K562 (cell line): ENCODE measurements around the gene BMS1. TPM values are rescaled to one million over a fixed set of nuclear protein-coding genes. Genes with fewer than 3 reads are reported as not detected.
A peak's percentile ranks its signal among the peaks of the same experiment; 100 is the strongest.

Source experiments
- CHCHD3 ChIP-seq: fragments of 250-450 bp; sonication (Bioruptor Pico); IDR thresholded peaks from 2 replicates; pipeline ENCODE4 v2.1.2; 2022; ENCODE audit warnings: mild to moderate bottlenecking
- DMBX1 ChIP-seq: fragments of 250-450 bp; sonication (Bioruptor Pico); IDR thresholded peaks from 2 replicates; pipeline ENCODE4 v1.8.0; 2022; ENCODE audit warnings: inconsistent platforms, mild to moderate bottlenecking, moderate library complexity, borderline replicate concordance
- E2F5 ChIP-seq: sonication (generic); formaldehyde crosslinking; IDR thresholded peaks from 2 replicates; pipeline ENCODE4 v1.8.0; 2022; ENCODE audit warnings: mild to moderate bottlenecking, missing genetic modification reagents
- ELF4 ChIP-seq: fragments of 450-650 bp; formaldehyde crosslinking; IDR thresholded peaks from 2 replicates; pipeline ENCODE4 v1.4.0; 2022; ENCODE audit warnings: missing genetic modification characterization
- ETV5 ChIP-seq: sonication (generic); formaldehyde crosslinking; IDR thresholded peaks from 2 replicates; pipeline ENCODE4 v1.4.0; 2020; ENCODE audit warnings: low read depth, mild to moderate bottlenecking, missing genetic modification reagents
- FOS ChIP-seq: IDR thresholded peaks from 3 replicates; pipeline ENCODE4 v1.6.1; 2011; ENCODE audit not compliant: insufficient read length; ENCODE audit errors: extremely low read depth
- FOXK2 ChIP-seq, 2 experiments: fragments of 450-650 bp; IDR thresholded peaks in 1 of 2; conservative IDR thresholded peaks in 1 of 2; 2 replicates each; pipeline ENCODE4 v1.6.1; 2016; ENCODE audit warnings: low read depth in 2 of 2, mild to moderate bottlenecking in 1 of 2
- GATAD2B ChIP-seq: fragments of 450-650 bp; IDR thresholded peaks from 2 replicates; pipeline ENCODE4 v1.6.1; 2017; ENCODE audit warnings: mild to moderate bottlenecking, borderline replicate concordance
- HLTF ChIP-seq: fragments of 450-650 bp; IDR thresholded peaks from 2 replicates; pipeline ENCODE4 v1.6.1; 2016
- L3MBTL2 ChIP-seq: fragments of 450-650 bp; IDR thresholded peaks from 2 replicates; pipeline ENCODE4 v1.6.1; 2016; ENCODE audit warnings: mild to moderate bottlenecking, moderate library complexity
- NFIC ChIP-seq: fragments of 450-650 bp; IDR thresholded peaks from 2 replicates; pipeline ENCODE4 v1.6.1; 2017; ENCODE audit warnings: mild to moderate bottlenecking, inconsistent platforms
- RBM25 ChIP-seq: fragments of 200-400 bp; formaldehyde crosslinking; IDR thresholded peaks from 2 replicates; pipeline ENCODE4 v1.6.1; 2018; ENCODE audit warnings: low read length, low read depth, moderate library complexity; ENCODE audit not compliant: severe bottlenecking
- RHOXF2B ChIP-seq: fragments of 250-450 bp; sonication (Bioruptor Pico); conservative IDR thresholded peaks from 2 replicates; pipeline ENCODE4 v1.5.1; 2021
- VEZF1 ChIP-seq: fragments of 200-800 bp; sonication (Bioruptor generic); IDR thresholded peaks from 2 replicates; pipeline ENCODE4 v1.6.1; 2017; ENCODE audit warnings: missing genetic modification characterization, missing compliant biosample characterization
- ZNF197 ChIP-seq: fragments of 200-800 bp; sonication (Bioruptor generic); IDR thresholded peaks from 2 replicates; pipeline ENCODE4 v1.6.1; 2016; ENCODE audit warnings: low read depth, missing genetic modification characterization, missing compliant biosample characterization
- ZNF778 ChIP-seq: fragments of 450-650 bp; formaldehyde crosslinking; IDR thresholded peaks from 2 replicates; pipeline ENCODE4 v1.4.0; 2020; ENCODE audit warnings: mild to moderate bottlenecking, moderate library complexity
- polyA plus RNA-seq, 8 experiments: library from polyadenylated mRNA; depleted of rRNA in 4 of 8; stranded (reverse) in 5 of 8; unstranded in 3 of 8; fragments of >200 nt; fragmentation: Nextera tagmentation in 2 of 8; fragmentation: Illumina TruSeq in 1 of 8; extraction: Ambion mirVana in 2 of 8; extraction: Trizol in 1 of 8; gene quantifications; 2 replicates each; pipeline versions ENCODE4 v1.2.1 to v1.2.3, GENCODE V29; 2011 to 2014; ENCODE audit warnings: inconsistent platforms in 1 of 8, missing spikeins in 1 of 8
- total RNA-seq, 7 experiments: library from RNA; depleted of rRNA in 6 of 7; stranded (reverse); fragments of >200 nt in 6 of 7; fragmentation: Illumina TruSeq in 2 of 7; extraction: Trizol in 2 of 7; gene quantifications; 2 replicates each; pipeline versions ENCODE4 v1.2.1 to v1.2.3, GENCODE V29; 2011 to 2021; ENCODE audit warnings: low replicate concordance in 1 of 7
- TF ChIP-seq, protein P1 (sequence below), 2 experiments: fragments of 450-650 bp; conservative IDR thresholded peaks; 2 replicates each; pipeline ENCODE4 v1.6.1; 2017; ENCODE audit warnings: mild to moderate bottlenecking in 2 of 2, moderate library complexity in 2 of 2
- TF ChIP-seq, protein P2 (sequence below): fragments of 250-450 bp; sonication (Bioruptor Pico); IDR thresholded peaks from 2 replicates; pipeline ENCODE4 v1.8.0; 2022; ENCODE audit warnings: inconsistent platforms, mild to moderate bottlenecking, moderate library complexity, borderline replicate concordance
- TF ChIP-seq, protein P3 (sequence below): fragments of 250-450 bp; sonication (Bioruptor Pico); IDR thresholded peaks from 2 replicates; pipeline ENCODE4 v1.8.0; 2021; ENCODE audit warnings: moderate library complexity, mild to moderate bottlenecking, inconsistent platforms
- TF ChIP-seq, protein P4 (sequence below): IDR thresholded peaks from 3 replicates; pipeline ENCODE4 v1.6.1; 2011; ENCODE audit warnings: borderline replicate concordance, mild to moderate bottlenecking, moderate library complexity; ENCODE audit not compliant: insufficient read length; ENCODE audit errors: extremely low read depth

Gene BMS1
- total and polyA plus RNA-seq, 9 of the 15 experiments (the other 6 are each of a cell fraction or from before 2014, with no cell fraction given), result 11.1 to 46.9 (median 32.7) TPM

DNA sequence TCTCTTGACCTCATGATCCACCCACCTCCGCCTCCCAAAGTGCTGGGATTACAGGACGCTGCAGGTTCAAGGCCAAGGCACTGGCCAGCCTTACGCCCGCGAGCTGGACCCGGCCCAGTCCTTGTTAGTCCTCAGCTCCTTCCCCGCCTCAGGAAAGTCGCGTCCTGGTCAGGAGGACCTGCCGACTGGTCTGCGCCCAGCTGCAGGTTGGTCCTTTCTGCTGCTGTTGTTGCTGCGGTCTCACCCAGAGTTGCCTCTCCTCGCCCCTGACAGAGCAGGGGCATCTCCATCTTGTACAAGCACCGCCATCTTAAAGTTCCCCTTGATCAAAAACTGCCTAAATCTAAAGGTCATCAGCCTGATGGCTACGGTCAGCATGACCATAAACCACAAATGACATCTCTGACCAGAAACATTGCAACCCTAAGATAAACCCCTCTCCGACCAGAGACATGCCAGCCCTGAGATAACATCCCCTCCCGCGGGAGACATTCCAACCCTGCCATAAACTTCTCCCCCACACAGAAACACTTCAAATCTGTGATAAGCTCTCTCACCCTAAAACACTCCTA lies 13.9 kb upstream of the BMS1 start (continued):
- peak; percentile 58; the same call in 1 of the 2 replicates for TF ChIP-seq DMBX1
- no peak for TF ChIP-seq RBM25
- TF ChIP-seq L3MBTL2, result no peak; the same call in 1 of the 2 replicates
- TF ChIP-seq ETV5 (CRISPR knock-in tag), result peak; percentile 40; the same call in 1 of the 2 replicates
- peak; percentile 87 for TF ChIP-seq VEZF1 (CRISPR knock-in tag)
- 0 out of 2 replicates have a peak, but pooled peaks have one; percentile 73 for TF ChIP-seq ELF4 (CRISPR knock-in tag)
- no peak for TF ChIP-seq ZNF778
- peak; percentile 74 for TF ChIP-seq ZNF197 (CRISPR knock-in tag)
- no peak; the same call in 1 of the 2 replicates for TF ChIP-seq GATAD2B
- TF ChIP-seq FOS, result no peak
- TF ChIP-seq HLTF, result peak; percentile 68; the same call in 1 of the 2 replicates
- TF ChIP-seq, protein P1, sequence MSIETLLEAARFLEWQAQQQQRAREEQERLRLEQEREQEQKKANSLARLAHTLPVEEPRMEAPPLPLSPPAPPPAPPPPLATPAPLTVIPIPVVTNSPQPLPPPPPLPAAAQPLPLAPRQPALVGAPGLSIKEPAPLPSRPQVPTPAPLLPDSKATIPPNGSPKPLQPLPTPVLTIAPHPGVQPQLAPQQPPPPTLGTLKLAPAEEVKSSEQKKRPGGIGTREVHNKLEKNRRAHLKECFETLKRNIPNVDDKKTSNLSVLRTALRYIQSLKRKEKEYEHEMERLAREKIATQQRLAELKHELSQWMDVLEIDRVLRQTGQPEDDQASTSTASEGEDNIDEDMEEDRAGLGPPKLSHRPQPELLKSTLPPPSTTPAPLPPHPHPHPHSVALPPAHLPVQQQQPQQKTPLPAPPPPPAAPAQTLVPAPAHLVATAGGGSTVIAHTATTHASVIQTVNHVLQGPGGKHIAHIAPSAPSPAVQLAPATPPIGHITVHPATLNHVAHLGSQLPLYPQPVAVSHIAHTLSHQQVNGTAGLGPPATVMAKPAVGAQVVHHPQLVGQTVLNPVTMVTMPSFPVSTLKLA (conservative IDR thresholded peaks at IDR 0.05), result peak in 1 of 2 experiments; percentile 65; a peak in 2 of 4 replicates
- TF ChIP-seq, protein P2, sequence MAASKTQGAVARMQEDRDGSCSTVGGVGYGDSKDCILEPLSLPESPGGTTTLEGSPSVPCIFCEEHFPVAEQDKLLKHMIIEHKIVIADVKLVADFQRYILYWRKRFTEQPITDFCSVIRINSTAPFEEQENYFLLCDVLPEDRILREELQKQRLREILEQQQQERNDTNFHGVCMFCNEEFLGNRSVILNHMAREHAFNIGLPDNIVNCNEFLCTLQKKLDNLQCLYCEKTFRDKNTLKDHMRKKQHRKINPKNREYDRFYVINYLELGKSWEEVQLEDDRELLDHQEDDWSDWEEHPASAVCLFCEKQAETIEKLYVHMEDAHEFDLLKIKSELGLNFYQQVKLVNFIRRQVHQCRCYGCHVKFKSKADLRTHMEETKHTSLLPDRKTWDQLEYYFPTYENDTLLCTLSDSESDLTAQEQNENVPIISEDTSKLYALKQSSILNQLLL (CRISPR knock-in tag), result no peak
- peak; percentile 91 for TF ChIP-seq NFIC
- TF ChIP-seq, protein P3, sequence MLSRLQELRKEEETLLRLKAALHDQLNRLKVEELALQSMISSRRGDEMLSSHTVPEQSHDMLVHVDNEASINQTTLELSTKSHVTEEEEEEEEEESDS (CRISPR knock-in tag), result no peak; the same call in 1 of the 2 replicates
- TF ChIP-seq, protein P4, sequence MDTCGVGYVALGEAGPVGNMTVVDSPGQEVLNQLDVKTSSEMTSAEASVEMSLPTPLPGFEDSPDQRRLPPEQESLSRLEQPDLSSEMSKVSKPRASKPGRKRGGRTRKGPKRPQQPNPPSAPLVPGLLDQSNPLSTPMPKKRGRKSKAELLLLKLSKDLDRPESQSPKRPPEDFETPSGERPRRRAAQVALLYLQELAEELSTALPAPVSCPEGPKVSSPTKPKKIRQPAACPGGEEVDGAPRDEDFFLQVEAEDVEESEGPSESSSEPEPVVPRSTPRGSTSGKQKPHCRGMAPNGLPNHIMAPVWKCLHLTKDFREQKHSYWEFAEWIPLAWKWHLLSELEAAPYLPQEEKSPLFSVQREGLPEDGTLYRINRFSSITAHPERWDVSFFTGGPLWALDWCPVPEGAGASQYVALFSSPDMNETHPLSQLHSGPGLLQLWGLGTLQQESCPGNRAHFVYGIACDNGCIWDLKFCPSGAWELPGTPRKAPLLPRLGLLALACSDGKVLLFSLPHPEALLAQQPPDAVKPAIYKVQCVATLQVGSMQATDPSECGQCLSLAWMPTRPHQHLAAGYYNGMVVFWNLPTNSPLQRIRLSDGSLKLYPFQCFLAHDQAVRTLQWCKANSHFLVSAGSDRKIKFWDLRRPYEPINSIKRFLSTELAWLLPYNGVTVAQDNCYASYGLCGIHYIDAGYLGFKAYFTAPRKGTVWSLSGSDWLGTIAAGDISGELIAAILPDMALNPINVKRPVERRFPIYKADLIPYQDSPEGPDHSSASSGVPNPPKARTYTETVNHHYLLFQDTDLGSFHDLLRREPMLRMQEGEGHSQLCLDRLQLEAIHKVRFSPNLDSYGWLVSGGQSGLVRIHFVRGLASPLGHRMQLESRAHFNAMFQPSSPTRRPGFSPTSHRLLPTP, result no peak
- peak; percentile 27 to 57; a peak in 2 of 4 replicates for TF ChIP-seq FOXK2 (conservative IDR thresholded peaks at IDR 0.05 in 1 of 2, IDR thresholded peaks at IDR 0.05 in 1 of 2; ENCODE audit: low read depth in 2 of 2)
- no peak for TF ChIP-seq RHOXF2B (CRISPR knock-in tag)
- no peak for TF ChIP-seq CHCHD3 (CRISPR knock-in tag)
- TF ChIP-seq E2F5 (CRISPR knock-in tag), result no peak
